Activated naive CD8-positive, alpha-beta T cell (primary cell): Measurements from ENCODE around the gene CENPO.

Source experiments
- H3K27ac Mint-ChIP-seq: one replicate; pipeline ENCODE4 v1.8.0; 2021; ENCODE audit warnings: mixed read lengths
- H3K27me3 Mint-ChIP-seq: one replicate; pipeline ENCODE4 v1.8.0; 2021; ENCODE audit warnings: mixed read lengths
- H3K36me3 Mint-ChIP-seq: one replicate; pipeline ENCODE4 v1.8.0; 2021; ENCODE audit warnings: mixed read lengths
- H3K4me1 Mint-ChIP-seq: one replicate; pipeline ENCODE4 v1.8.0; 2021; ENCODE audit warnings: low read depth, mixed read lengths
- H3K4me3 Mint-ChIP-seq: one replicate; pipeline ENCODE4 v1.8.0; 2021; ENCODE audit warnings: mild to moderate bottlenecking, mixed read lengths
- H3K9me3 Mint-ChIP-seq: one replicate; pipeline ENCODE4 v1.8.0; 2021; ENCODE audit warnings: low read depth, mixed read lengths

CENPO gene

DNA sequence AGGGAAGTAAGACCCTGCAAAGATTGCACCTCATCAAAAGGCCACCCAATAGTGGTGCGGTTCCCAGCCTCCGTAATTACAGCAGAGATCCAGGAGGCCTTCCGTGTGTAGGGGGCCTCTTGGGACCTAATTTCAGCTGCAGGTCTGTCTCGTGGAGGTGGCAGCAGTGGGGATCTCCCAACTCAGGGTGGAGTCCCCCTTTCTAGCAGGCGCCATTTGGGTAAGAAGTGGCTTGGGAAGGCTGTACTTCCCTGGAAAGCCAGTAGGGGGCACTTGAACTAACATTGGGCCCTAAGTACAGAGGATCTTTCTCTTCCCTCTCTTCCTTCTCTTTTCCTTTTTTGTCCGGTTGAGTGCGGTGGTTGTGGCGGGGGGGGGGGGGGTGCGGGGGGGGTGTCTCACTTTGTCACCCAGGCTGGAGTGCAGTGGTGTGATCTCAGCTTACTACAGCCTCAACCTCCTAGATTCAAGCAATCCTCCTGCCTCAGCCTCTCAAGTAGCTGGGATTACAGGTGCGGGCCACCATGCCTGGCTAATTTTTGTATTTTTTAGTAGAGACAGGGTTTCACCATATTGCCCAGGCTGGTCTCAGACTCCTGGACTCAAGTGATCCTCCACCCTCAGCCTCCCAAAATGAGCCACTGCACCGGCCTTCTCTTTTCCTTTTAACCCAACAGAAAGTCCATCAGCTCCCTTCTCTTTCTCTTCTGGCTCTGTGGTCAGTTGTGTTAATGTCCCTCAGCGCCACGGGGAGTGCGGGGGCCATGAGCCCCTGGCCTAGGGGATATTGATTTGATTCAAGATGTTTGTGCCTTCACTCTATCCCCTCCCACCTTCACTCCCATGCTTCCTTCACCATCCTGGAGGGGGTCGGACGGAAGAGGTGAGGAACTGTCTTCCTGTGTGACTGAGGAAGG, 32.0 kb downstream of the CENPO start:
- Mint-ChIP-seq H3K9me3 (no peaks in the 10 kb centered on the region), H3K27ac (no peak overlapping the region), H3K4me3 (no peak overlapping the region), H3K27me3 (no peaks in the 10 kb centered on the region), H3K36me3 (peaks cover 4% of the 10 kb centered on the region), H3K4me1 (peaks cover 3% of the 10 kb centered on the region)

DNA sequence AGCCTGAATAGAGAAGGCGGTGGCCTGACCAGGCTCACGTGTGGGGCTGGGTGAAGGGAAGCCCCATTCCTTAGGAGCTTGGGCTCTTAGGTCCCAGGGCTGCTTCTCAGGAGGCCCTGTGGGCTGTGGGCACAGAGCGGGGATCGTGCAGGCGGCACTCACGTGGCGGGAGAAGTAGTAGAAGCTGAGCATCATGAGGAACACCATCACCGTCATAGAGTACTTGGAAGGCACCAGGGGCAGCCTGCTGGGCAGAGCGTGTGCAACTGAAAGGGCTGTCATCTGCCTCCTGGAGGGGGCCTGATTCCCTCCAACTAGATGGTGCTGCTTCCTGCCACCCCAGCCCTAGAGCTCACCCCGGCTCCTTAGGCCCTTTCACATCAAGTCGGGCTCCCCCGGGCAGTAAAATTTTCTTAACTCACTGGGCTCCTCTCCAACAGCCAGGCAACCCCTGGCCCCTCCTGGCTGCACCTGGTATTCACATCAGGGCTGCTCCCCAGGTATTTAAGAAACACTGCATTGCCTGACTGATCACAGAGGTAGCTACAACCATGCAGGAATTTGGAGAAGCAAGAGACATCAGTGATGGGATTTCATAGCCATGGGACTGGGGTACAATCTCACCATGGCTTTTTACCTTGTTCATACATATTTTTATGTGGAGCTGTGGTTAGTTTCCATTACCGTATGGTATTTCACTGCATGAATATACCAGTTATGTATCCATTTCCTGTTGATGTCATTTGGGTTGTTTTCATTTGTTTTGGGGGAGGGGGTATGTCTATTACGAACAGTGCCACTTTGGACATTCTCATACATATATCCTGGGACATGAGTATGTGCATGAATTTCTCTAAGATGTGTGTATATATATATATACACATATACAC, 32.9 kb downstream of the CENPO start:
- H3K27me3 Mint-ChIP-seq, result no peaks in the 10 kb centered on the region

GRCh38 chr2:24826773-24827145, 33.5 kb downstream of the CENPO start:
- peaks cover 4% of the 10 kb centered on the region for H3K36me3 Mint-ChIP-seq
- H3K4me1 Mint-ChIP-seq, result peaks cover 3% of the 10 kb centered on the region
- no peak overlapping the region for H3K4me3 Mint-ChIP-seq
- no peak overlapping the region for H3K27ac Mint-ChIP-seq
- no peaks in the 10 kb centered on the region for H3K9me3 Mint-ChIP-seq
- H3K27me3 Mint-ChIP-seq, result no peaks in the 10 kb centered on the region

More for the DNA sequence above, 32.9 kb downstream of the CENPO start:
- H3K4me3 Mint-ChIP-seq, result no peak overlapping the region
- H3K27ac Mint-ChIP-seq, result peak overlapping the region; percentile 1
- no peaks in the 10 kb centered on the region for H3K9me3 Mint-ChIP-seq
- H3K36me3 Mint-ChIP-seq, result peaks cover 4% of the 10 kb centered on the region
- peaks cover 3% of the 10 kb centered on the region for H3K4me1 Mint-ChIP-seq

DNA sequence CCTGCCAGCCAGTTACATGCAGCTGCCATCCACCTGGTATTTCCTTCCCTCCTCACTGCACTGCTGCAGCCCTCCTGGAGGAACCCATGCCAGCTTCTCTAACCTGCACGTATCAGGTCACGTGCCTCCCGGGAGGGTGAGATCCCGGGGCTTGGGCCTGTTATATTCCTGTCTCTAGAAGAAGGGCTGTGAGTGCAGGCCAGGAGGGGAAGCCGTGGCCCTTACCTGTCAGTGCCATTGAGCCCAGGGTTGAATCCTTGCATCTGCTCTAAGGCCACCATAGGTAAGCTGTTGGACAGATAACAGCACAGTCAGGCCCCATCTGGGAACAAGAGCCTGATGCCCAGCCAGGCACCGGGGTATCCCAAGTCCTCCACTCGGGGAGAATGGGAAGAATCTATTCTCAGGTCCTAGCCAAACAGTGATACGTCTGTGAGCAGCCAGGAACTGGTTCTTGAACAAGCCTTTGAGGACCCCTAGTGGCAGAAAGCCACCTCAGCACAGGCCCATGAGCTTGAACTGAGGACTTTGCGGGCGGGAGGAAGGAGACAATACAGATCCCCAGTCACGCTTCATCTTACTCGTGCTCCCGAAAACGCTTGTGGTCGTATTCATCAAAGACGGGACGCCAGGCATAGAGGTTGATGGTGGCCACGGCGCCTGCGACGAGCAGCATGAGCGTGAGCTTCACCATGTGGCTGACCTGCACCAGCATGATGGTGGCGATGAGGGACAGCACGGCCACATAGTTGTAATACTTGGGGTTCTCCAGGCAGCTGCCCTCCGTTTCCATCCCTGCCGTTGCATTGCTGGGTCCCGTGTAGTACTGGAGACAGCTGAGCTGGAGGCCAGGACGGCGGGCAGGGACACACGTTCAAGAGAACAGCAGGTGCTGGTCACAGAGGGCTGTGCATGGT, 34.4 kb downstream of the CENPO start:
- H3K27ac Mint-ChIP-seq, result peak overlapping the region; percentile 66
- H3K36me3 Mint-ChIP-seq, result peaks cover 3% of the 10 kb centered on the region
- peaks cover 3% of the 10 kb centered on the region for H3K4me1 Mint-ChIP-seq
- H3K9me3 Mint-ChIP-seq, result no peaks in the 10 kb centered on the region
- no peaks in the 10 kb centered on the region for H3K27me3 Mint-ChIP-seq
- H3K4me3 Mint-ChIP-seq, result no peak overlapping the region

GRCh38 chr2:24828238-24828996, 35.2 kb downstream of the CENPO start:
- no peak overlapping the region for H3K4me3 Mint-ChIP-seq
- no peaks in the 10 kb centered on the region for H3K9me3 Mint-ChIP-seq
- H3K36me3 Mint-ChIP-seq, result peaks cover 5% of the 10 kb centered on the region
- no peaks in the 10 kb centered on the region for H3K27me3 Mint-ChIP-seq
- H3K27ac Mint-ChIP-seq, result no peak overlapping the region
- H3K4me1 Mint-ChIP-seq, result peaks cover 3% of the 10 kb centered on the region

DNA sequence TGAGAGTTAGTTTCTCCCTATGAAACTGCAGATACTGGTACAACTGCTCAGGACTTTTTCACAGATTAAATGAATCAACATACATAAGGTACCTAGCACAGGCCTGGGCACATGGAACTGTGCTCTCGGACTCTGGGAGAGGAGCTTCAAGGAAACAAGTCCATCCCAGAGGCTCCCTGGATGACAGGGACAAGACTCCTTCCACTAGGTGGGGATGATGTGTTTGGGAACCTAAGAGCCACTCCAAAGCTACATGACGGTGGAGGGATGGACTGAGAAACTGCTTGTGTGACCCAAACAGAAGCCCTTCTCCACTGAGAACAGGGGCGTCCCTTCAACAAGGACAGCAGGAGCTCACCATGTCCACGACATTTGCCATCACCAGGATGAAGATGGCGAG, 37.1 kb downstream of the CENPO start:
- Mint-ChIP-seq H3K27me3 (no peaks in the 10 kb centered on the region), H3K4me3 (no peak overlapping the region), H3K27ac (no peak overlapping the region), H3K9me3 (no peaks in the 10 kb centered on the region), H3K36me3 (peaks cover 8% of the 10 kb centered on the region), H3K4me1 (peaks cover 3% of the 10 kb centered on the region)

GRCh38 chr2:24830786-24831185, 37.6 kb downstream of the CENPO start:
- no peak overlapping the region for H3K4me3 Mint-ChIP-seq

DNA sequence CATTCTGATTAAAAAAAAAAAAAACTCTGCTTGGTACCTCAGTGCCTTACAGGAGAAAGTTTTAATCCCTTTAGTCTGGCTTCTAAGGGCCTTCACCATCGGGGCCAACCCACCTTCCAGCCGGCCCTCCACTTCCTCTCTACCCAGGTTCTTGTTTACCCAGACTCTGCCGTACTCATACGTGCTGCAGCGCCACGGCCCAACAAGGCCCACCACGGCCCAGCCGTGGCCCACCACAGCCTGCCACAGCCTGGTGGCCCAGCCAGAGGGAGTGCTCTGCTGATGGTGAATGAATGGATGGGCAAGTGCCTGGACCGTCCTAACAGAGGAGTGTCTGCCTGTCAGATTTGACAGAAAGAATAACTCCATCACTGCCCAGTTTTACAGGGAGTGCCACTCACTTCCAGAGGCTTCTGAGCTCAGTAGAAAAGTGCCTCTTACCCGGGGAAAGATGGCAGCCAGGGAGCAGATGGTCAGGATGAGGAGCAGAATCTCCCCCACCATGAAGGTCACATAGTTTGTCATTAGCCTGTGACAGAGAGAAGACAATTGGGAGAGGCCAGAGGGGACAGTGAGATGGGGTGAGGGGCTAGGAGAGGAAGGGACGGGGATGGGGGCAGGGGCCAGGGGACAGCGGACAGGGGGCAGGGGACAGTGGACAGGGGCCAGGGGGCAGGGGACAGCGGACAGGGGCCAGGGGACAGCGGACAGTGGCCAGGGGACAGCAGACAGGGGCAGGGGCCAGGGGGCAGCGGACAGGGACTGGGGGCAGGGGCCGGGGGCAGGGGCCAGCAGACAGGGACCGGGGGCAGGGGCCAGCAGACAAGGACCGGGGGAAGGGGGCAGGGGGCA, 38.2 kb downstream of the CENPO start:
- peaks cover 1% of the 10 kb centered on the region for H3K4me1 Mint-ChIP-seq
- no peaks in the 10 kb centered on the region for H3K27me3 Mint-ChIP-seq
- H3K36me3 Mint-ChIP-seq, result peaks cover 8% of the 10 kb centered on the region
- H3K27ac Mint-ChIP-seq, result peak overlapping the region; percentile 17
- no peak overlapping the region for H3K4me3 Mint-ChIP-seq
- H3K9me3 Mint-ChIP-seq, result no peaks in the 10 kb centered on the region

More at GRCh38 chr2:24830786-24831185, 37.6 kb downstream of the CENPO start:
- Mint-ChIP-seq H3K36me3 (peaks cover 8% of the 10 kb centered on the region), H3K9me3 (no peaks in the 10 kb centered on the region), H3K27ac (no peak overlapping the region), H3K27me3 (no peaks in the 10 kb centered on the region), H3K4me1 (peaks cover 3% of the 10 kb centered on the region)

GRCh38 chr2:24832073-24832461, 38.8 kb downstream of the CENPO start:
- peaks cover 8% of the 10 kb centered on the region for H3K36me3 Mint-ChIP-seq
- H3K9me3 Mint-ChIP-seq, result no peaks in the 10 kb centered on the region
- H3K4me1 Mint-ChIP-seq, result no peaks in the 10 kb centered on the region
- no peaks in the 10 kb centered on the region for H3K27me3 Mint-ChIP-seq
- H3K4me3 Mint-ChIP-seq, result no peak overlapping the region
- H3K27ac Mint-ChIP-seq, result no peak overlapping the region

- Mint-ChIP-seq H3K4me1 (no peaks in the 10 kb centered on the region), H3K36me3 (peaks cover 8% of the 10 kb centered on the region), H3K9me3 (no peaks in the 10 kb centered on the region), H3K4me3 (no peak overlapping the region), H3K27ac (no peak overlapping the region), H3K27me3 (no peaks in the 10 kb centered on the region)
Measured at GRCh38 chr2:24832521-24832920, 39.3 kb downstream of the CENPO start.

DNA sequence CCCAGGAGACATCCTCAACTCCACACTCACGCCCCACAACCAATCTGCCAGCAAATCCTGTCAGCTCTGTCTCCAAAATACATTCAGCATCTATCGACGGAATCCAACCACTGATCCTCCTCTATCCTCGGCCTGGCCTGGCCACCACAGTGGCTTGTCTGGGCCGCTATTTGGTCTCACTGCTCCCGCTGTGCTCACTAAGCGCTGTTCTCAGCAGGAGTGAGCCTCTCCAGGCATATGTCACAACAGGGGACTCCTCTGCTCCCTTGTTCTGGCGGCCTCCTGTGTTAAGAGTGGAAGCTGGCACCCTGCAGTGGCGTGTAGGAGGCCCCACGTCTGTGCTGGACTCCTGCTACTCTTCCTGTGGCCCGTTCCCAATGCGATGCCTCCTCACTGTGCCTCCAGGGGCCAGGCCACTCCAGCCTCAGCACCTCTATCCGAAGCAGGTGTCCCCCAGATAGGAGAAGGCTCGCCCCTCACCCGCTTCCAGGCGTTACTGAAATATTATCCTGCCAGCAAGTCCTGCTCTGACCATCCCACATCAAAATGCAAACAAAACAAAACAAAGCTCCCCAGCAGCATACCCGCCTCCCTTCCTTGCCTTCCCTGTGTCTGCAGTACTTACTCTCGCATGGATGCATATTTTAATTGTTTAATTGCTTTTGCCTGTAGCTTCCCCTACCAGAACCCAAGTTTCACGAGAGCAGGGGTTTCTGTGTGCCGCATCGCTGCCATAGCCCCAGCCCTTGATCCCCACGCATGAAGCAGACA, 39.9 kb downstream of the CENPO start:
- Mint-ChIP-seq H3K4me3 (no peak overlapping the region), H3K27me3 (no peaks in the 10 kb centered on the region), H3K4me1 (no peaks in the 10 kb centered on the region), H3K36me3 (peaks cover 8% of the 10 kb centered on the region), H3K9me3 (no peaks in the 10 kb centered on the region), H3K27ac (no peak overlapping the region)

DNA sequence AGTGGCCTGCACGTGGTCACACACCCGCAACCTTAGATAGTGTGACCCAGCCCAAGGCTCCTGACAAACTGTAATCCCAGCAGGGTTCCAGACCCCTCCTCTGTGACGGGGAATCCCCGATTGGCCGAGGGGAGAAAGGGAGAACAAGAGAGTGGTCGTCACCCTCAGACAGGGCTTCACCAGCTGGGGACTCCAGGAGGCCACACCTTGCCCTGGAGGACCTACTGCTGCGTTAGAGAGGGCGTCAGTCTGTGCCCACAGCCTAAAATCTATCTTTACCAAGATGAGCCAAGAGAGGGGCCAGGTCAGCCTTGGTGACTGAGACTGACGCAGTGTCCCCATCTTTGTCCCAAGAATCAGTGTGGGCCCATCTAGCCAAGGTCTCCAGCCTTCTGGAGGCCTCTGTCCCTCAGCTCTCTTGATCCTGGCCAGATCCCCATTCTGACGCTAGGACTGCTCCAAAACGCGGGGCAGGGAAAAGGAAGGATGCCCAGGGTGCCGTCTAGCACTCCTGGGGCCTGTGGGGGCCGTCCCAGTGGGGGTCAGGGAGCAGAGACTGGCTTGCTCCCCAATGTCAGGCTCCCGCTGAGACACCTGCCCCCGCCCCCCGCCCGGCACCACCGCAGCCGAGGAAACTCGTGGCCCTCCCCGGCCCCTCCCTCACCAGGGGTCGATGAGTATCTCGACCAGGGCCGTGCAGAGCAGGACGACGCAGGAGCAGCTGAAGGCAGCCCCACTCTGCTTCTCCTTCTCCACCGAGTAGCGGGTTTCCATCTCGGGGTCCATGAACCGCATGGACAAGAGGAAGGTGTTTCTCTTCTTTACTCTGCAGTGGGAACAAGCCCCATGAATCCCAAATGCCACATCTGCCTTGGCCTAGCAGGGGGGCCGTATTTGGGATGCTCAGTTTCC, 40.9 kb downstream of the CENPO start:
- H3K9me3 Mint-ChIP-seq, result no peaks in the 10 kb centered on the region
- H3K27me3 Mint-ChIP-seq, result no peaks in the 10 kb centered on the region
- peaks cover 8% of the 10 kb centered on the region for H3K36me3 Mint-ChIP-seq
- H3K4me3 Mint-ChIP-seq, result no peak overlapping the region
- no peaks in the 10 kb centered on the region for H3K4me1 Mint-ChIP-seq
- no peak overlapping the region for H3K27ac Mint-ChIP-seq
